ENCODE data around the gene MTHFSD.

Gene MTHFSD

DNA sequence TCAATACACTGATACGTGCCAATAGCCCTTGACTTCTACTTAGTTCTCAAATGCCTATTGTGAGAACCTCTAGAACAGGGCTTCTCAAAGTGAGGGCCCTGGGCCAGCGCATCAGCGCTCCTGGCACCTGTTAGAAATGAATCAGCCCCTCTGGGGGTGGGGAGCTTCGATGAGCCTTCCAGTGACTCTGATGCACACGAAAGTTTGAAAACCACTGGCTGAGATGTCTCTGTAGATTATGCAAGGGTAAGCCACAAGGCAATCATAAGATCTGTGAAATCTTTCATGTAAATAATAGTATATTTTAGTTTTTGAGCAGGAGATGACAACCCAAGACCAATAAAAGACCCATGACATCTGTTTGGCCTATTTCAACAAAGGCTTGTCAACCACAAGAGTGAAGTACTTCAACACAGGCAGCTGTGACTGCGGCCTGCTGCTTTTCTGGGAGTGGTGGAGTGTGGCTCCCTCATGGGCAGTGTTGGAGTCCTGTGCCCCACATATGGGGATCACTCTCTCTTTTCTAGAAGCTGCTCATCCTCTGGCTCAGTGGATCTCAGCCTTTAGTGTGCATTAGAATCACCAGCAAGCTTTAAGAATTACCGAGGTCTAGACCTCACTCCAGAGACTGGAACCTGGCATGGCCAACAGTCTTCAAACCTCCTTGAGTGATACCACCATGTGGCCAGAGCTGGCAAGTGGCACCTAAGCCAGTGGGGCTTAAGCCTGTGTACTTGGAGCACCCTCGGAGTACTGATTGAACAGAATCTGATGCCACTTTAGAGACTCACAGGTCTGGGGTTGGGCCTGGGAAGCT is 5.8 kb downstream of the MTHFSD start:
- DNase-seq (ENCODE audit: low read depth) = no peak

DNA sequence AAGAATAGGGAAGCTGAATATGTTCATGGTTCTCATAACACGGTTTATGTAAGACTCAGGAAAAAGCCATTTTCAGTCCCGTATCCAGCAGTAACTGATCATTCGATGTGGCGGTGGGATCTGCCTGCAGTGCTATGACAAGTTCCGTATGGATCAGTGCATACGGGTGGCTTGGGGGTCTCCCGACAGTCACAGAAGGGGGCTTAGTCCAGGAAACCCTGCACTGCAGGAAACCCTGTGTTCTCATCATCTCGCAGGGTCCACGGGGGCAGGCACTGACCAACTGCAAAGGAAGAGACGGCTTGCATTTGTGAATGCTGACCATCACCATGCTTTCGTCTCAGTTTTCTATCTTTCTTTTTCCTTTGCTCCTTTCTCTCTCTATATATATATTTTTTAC is 7.7 kb downstream of the MTHFSD start:
- no peak for DNase-seq (ENCODE audit: low read depth)

DNA sequence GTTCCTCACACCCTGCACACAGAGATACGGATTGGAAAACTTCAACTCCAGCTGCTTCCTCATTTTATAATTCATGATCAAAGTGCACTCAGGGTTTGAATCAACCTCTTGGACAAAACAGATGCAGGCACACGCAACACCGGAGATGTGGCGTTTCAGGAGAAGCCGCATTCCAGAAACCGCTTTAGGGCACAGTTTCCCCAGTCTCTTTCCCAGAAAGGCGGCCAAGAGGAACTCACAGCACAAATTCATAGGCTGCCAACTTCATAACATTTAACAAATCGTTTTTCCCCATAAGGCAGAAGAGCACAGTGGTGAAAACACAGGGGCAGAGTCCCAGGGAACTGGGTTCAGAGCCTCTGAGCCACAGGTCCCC is 8.4 kb downstream of the MTHFSD start:
- DNase-seq (ENCODE audit: low read depth) = no peak

DNA sequence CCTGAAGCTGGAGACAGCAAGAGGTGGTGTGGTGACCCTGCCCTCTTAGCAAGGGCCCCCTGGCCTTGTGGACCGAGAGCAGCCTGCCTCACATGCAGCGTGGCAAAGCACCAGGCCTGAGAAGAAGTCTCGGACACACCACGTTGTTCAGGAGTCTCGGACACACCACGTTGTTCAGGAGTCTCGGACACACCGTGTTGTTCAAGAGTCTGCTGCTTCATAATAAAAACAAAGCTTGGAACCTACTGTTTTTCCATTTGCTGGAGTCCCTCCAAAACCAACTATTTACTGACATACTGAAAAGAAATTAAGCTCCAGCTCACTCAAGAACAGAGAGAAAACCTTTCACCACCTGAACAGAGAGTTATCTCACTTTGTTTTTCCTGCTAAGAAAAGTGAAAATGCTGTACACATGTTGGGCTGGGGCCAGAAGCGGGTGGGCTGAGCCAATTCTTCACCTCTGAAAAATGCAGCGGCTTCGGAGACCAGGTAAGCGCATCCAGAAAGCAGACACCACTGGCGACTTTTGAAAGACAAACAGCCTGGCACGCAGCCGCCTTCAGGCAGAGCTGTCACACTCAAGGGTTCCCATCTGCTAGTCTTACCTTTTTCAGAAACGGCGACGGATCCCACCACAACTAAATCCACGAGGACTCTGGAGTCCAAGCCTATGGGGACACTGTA is 8.9 kb downstream of the MTHFSD start:
- no peak for DNase-seq (ENCODE audit: low read depth)

DNA sequence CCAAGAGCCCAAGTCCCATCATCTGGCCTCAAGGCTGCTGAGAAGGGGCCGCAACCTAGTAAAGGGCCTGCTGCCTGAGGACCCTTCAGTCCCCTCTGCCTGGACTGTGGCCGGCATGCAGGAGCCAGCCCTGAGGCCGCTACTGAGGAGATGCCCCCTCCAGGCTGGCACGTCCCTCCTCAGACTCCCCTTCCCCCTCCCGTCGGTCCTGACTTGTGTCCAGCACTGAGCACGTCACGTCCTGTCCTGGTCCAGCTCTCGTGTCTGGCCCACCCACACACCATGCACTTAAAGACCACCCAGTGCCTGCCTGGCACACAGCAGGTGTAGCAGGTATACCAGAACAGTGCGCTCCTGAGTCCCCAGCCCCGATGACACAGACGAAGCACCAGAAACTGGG is 9.6 kb downstream of the MTHFSD start:
- no peak for DNase-seq (ENCODE audit: low read depth)

DNA sequence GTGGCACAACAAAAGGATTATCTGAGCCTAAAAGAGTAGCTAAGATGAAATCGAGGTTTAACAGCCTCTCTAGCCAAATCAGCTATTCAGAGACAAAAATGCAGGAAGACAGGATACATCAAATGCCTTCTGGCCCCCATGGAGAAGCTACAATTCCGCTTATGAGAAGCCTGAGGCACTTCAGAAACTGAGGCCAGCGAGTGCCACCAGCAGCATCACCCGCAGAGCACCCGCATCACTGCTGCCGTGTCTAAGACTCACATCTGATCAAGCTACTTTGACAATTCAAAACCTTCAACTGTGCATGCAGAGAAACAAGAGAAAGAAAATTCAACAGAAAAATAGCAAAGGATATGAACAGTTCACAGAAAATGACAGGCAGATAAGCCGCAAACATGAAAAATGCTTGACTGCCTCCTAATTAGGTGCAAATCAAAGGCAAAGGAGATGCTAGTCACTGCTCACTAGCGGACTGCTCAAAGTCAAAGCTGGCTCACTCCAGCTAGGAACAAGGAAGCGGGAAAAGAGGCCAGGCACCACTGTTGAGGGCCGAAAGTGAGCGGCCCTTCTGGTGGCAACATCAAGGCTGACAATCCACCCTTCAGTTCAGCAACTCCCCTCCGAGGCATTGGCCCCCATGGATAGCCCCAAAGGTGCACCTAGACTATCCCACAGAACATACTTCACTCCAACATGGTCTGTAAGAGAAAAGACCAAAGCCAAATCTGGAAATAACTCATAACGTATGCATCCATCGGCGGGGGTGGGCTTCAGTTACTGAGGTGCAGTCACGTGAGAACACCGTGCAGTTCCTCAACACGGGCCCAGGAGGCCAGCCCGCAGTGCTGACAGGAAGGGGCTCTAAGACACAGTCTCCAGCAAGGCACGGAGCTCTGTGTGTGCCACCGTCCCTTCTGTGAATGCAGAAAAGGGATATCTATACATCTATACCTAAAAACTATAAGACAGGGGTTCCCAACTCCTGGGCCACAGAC is 12.0 kb downstream of the MTHFSD start:
- no peak for DNase-seq (ENCODE audit: low read depth)

DNA sequence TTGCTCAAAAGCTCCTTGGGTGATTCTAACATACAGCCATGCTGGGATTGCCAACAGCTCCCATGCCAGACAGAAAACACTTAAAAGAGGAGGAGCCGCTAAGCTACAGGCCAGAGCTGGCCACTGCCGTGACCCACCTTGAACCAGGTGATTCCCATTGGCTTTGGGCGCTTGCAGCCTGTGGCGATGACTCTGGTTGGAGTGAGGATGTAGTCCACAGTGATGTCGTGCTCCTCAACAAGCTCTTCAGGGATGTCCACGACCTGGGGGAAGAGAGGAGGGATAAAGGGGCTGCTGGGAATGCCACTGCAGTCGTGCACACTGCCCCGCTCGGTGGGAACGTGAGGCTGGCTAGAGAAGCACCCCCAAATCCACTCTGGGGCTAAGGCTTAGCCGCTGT is 13.5 kb downstream of the MTHFSD start:
- DNase-seq (ENCODE audit: low read depth) = no peak

DNA sequence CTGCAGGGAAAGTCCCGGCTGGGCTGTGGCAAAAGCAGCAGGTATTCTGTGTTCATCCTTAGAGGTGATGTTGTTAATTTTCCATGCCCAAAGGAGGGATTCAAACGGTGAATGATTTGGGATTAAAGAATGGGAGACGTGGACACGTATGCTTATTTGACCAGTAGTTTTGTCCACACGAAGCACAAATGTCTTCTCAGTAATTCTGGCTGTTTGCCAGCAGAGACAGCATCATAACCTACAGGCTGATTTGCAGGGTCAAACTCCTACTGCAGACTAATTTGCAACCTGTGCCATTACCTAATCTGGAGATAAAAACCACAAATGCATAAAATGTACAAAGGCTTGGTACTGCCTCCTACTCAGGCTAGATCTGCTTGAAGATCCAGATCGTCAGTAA is 14.1 kb downstream of the MTHFSD start:
- DNase-seq (ENCODE audit: low read depth) = no peak

DNA sequence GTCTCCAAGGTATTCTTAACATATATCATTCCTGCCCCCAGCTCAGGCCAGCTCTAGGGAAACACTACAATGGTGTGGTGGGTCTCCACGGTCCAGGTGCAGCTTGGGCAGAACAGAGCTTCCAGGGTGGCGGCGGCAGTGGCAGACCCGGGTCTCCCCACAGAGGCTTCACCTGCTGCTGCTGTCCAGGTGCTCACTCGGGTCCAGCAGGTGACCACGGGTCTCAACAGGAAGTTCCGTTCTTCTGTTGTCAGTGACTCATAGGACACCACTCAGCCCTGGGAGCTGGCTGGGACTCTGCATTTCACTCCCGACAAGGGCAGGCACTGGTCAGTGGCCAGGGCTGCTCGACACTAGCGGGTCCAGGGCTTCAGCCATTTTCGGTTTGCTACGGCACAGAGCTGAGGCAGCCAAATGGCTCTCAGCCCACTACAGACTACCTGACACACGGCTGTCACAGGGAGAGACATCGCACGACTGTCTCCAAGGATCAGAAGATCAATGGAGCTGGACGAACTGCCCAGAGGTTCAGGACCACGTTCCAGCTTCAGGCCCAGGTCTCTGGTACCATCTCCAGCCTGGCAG is 16.7 kb downstream of the MTHFSD start:
- no peak for DNase-seq (ENCODE audit: low read depth)

DNA sequence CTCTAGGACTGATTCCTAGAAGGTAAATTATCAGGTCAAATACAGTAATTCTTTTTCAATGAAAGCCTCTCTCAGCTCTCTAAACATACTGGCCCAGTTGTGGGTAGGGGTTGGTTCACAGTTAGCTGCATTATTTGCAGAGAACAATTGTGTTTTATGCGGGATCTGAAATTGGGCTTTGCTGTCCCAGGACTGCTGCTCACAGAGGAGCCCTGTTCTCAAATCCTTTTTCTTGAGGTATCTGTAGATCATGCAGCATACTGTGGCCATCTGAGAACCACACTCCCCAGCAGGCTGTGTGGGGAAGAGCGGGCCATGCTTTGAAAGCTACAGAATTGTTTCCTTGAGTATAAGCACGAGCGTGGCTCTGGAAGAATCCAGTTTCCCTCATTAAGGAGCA is 17.5 kb downstream of the MTHFSD start:
- DNase-seq (ENCODE audit: low read depth) = no peak

DNA sequence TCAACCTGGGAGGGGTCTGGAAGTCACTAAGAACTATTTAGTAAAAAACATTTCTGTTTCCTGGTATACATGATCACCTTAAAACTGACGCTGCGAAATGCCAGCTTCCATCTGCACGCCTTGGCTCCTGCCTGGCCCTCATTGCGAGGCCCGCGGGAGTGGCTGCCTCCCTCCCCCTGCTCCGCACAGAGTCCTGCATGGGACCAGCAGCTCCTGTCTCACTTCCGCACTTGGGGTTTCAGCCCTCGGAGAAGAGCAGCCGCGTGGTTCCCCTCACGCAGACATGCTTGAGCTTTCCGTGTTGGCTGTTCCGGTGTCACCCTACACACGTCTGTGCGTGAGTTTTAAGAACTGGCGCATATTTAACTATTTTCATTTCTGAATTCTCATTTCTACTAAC is 18.4 kb downstream of the MTHFSD start:
- DNase-seq (ENCODE audit: low read depth) = no peak

DNA sequence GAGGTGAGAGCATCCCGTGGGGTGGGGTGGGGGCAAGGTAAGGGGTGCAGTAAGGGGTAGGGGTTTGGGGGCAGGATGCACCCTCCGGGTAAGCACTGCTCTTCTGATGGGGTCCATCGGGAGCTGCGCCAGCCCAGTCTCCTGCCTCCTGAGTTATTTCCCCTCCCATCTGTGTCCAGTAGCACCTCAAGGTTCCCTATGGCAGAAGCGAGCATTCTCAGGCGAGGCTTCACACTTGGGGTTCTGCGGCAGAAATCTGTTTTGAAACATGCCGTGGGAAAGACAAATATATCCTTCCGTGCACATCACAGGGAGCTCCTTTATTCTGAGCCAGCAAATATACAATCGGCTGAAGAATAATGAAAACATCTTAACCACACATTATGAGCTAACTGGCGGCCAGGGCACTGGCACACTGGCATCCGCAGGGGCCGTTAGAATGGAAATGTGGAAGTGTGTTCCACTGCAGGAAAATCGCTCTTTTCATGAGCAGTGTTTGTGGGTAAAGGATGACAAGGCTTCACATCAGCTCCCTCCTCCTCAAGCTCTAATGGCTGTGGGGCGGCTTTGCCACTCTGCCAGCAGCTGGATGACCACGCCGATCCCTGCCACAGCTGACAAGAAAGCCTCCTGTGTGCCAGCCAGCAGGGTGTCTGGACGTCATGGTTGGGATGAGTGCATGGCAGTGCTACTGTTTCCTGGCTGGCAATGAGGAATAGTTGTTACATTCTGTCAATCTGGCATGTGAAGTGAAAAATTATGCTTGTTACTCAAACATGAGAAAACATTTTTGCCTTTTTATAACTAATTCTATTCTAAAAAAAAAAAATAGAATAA is 20.0 kb downstream of the MTHFSD start:
- no peak for DNase-seq (ENCODE audit: low read depth)

DNA sequence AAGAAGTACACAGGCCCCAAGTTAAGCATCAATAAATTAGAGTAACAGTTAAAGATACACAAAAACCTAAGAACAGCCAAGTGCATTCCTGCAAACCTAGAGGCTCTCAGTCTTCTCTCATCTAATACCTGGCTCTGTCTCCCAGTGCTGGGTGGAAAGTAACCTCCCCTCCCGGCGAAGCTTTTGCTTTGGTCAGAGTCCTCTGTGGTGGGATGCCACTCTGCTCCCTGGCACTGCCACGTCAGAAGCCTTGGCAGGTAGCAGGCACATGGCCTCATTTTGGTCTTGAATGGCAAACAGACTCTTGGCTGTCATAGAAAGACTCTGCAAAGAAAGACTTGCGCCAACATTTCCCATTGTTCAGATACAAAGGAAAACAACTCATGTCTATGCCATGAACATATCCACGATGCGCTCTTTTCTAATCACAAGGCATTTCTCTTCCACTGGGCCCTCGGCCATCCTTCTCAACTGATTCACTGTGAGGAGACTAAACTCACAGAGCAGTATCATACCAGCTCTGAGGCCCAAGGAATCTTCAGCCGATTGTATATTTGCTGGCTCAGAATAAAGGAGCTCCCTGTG is 21.2 kb downstream of the MTHFSD start:
- DNase-seq (ENCODE audit: low read depth) = no peak

DNA sequence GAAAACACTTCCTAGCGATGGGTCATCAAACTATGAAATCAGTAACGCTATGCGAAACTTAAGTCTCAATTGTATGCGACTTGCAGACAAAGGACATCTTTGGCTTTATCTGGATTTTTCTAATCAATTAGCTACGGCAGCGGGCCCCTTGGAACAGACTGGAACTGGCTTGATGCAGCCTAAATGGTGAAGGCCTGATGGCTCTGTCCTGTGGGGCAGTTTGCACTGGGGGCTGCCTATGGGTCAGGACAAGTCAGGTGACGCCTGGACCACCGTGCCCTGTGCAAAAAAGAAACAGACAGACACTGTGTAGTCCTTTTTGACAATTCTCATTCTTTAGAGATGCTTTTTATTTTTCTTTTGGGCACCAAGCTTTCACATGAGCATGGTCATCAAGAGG is 22.0 kb downstream of the MTHFSD start:
- DNase-seq (ENCODE audit: low read depth) = no peak

DNA sequence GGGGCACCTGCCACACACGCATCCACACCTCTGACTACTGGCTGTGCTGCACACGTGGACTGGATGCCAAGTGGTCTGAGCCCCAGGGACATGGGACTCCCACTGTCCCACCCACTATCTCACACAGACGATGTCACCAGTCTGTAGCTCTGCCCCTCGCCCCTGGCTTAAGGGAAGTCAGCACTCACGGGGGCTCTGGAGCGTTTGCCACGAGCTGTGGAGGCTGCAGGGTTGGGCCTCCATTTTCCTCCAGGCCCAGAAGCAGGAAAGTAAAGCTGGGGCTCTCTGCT is 22.6 kb downstream of the MTHFSD start:
- DNase-seq (ENCODE audit: low read depth) = no peak

DNA sequence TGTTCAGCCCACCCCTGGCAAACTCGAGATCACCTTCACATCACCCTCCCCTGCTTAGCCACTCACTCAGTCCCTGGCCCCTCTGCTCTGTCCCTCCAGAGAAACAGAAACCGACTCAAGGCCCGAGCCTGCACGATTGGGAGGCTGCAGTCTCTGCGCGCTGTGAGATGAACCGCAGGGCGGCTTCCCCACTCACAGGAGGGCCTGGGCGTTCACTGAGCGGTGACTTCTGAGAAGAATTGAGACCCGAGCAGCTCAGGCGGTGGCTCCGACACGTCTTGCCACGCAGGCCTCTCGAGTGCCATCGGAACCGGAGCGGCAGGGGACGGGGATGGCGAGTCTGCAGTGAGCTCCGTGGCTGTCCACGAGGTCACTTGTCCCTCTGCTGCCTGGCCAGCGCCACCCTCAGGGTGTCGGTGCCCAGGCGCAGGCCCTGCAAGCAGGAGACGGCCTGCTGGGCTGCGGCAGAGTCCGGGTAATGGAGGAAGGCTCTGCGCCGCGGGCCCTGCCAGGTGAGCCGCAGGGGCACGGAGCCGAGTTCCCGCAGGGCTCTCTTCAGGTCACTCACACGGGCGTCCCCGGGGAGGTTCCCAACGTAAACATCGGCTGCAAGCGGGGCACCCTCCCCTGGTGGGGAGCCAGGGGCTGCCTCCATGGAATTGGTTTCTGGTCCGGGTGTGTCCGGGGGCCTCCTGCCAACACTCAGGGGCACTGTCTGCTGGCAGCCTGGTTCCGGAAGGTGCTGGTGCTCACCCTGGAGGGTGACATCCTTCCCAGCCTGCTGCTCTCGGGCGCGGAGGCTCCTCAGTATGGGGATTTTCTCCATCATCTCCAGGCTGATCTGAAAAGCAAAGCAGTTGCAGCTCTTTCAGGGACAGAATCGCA is 23.2 kb downstream of the MTHFSD start:
- DNase-seq (ENCODE audit: low read depth) = no peak

DNA sequence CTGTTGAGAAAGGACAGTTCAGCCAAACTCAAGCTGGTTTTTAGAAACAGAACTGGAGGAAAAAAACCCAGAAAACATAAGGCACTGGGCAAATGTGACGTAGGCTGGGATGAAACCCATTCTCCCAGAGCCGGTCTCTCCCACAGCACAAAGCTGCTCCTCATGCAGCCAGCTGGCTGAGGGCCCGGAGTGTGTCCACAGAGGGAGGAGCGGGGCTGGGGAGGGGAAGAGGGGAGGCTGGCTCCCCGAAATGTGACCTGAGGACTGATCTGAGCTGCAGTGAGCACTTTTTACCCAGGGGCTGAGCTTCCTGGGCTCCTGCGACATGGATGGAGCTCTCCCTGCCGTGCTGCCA is 23.9 kb downstream of the MTHFSD start:
- DNase-seq (ENCODE audit: low read depth) = no peak

DNA sequence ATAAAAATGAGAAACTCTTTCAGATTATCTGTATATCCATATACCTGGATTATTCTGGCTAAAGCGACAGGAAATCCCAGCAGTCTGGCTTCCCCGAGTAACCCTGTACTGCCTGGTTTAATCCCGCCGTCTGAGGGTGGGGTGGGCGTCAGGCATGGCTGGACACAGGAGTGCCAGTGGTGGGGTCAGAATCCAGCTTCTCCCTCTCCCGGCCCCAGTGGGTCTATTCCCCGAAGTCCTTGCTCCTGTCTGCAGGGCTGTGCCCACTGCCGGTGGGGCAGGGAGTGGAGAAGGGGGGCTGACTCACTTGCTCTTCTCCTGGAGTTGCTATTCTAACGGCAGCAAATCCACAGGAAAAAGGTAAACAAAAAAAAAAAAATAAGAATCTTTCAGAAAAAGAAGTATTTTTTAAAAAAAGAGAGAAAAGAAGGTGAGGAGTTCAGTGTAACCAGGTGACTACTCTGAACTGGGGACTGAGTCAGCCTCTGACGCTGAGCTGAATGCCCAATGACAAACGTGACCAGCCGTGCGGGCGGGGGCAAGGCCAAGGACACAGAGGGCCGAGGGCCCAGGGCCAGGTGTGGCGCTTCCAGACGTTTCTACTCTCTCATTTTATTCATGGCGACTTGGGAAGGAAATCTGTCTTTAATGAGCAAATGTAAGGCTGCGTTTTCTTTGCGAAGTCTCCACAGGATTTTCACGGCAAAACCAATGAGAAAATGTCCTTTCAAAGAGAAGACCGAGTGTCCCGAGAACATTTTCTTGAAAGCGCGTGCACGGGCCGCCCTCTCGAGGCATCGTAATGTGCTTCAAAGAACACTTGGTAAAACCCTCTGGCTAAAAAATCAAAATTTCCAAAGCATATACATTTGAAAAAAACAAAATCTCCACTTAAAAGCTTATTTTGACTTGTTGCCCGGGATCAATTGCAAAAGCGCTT is 24.5 kb downstream of the MTHFSD start:
- no peak for DNase-seq (ENCODE audit: low read depth)

DNA sequence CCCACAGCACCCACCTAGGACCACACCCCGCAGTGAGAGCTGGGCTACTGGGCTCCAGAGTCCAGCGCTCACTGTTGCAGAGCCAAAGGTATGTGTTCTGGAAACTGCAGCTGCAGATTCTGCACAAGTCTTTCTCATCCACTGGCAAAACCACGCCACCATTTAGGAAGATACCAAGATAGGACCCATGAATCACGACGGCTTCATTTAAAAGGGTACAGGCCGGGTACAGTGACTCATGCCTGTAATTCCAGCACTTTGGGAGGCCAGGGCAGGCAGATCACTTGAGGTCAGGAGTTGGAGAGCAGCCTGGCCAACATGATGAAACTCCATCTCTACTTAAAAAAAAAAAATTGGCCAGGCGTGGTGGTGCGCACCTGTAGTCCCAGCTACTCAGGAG is 25.9 kb downstream of the MTHFSD start:
- no peak for DNase-seq (ENCODE audit: low read depth)
